HepG2 (cell line): ENCODE results near the gene LAMC3. TPM values are rescaled to one million over a fixed set of nuclear protein-coding genes. Genes with fewer than 3 reads are reported as not detected.

ENCODE experiments used
- ATAC-seq: fragments of 200-7000 bp; cut with Tn5 transposase; 3 replicates; pipeline ENCODE4 v1.9.1; 2020; ENCODE audit warnings: mild to moderate bottlenecking, moderate library complexity
- BruUV-seq: library from RNA; stranded (reverse); fragments of 400-500 nt; replicated peaks from 2 replicates; lab custom pipeline; 2021; lab: Mats Ljungman, UMichigan
- CTCF ChIA-PET: fragments of 300-600 bp; formaldehyde crosslinking; extraction: SDS; loops from one replicate; lab custom pipeline; 2021; ENCODE audit warnings: low total read pairs, inconsistent platforms, low intra/inter-chr PET ratio; lab: Yijun Ruan, JAX
- POLR2A ChIA-PET: fragments of 350-600 bp; sonication (Branson Sonifier 250); formaldehyde crosslinking; loops from one replicate; lab custom pipeline; 2020; ENCODE audit warnings: antibody characterized with exemption, inconsistent platforms; lab: Yijun Ruan, JAX
- DNase-seq: peaks from one replicate; pipeline ENCODE4 v3.0.0-alpha.2; 2015; ENCODE audit warnings: low spot score
- FAIRE-seq: peaks from 3 replicates; lab custom pipeline; 2011; peaks lifted over from hg19 to GRCh38; lab: Jason Lieb, UNC
- H2AFZ ChIP-seq: one replicate; pipeline ENCODE4 v1.6.1; 2011; ENCODE audit warnings: low read length, inconsistent platforms
- H3K27ac ChIP-seq: fragments of 300-600 bp; 3 replicates; pipeline ENCODE4 v1.8.0; 2011; ENCODE audit warnings: mixed run types, mild to moderate bottlenecking, mixed read lengths, low read length, inconsistent platforms; ENCODE audit not compliant: insufficient read depth; ENCODE audit errors: extremely low read length
- H3K27me3 ChIP-seq, 2 experiments: fragments of 200-600 bp in 1 of 2; 2 replicates in 1 of 2; 3 replicates in 1 of 2; pipeline versions ENCODE4 v1.6.0 to v1.8.0; 2011; ENCODE audit warnings: low read length in 2 of 2, mild to moderate bottlenecking in 2 of 2, moderate library complexity in 2 of 2, inconsistent platforms in 1 of 2; ENCODE audit not compliant: insufficient read depth in 2 of 2, control insufficient read depth in 1 of 2
- H3K36me3 ChIP-seq, 2 experiments: fragments of 200-600 bp in 1 of 2; replicated peaks in 1 of 2; 2 replicates in 1 of 2; 3 replicates in 1 of 2; pipeline versions ENCODE4 v1.5.1 to v1.8.0; 2011; ENCODE audit warnings: low read length in 2 of 2, inconsistent platforms in 1 of 2; ENCODE audit not compliant: insufficient read depth in 2 of 2, control insufficient read depth in 1 of 2
- H3K4me1 ChIP-seq: 2 replicates; pipeline ENCODE4 v1.5.1; 2012; ENCODE audit warnings: low read length, inconsistent platforms; ENCODE audit not compliant: insufficient read depth
- H3K4me2 ChIP-seq: 2 replicates; pipeline ENCODE4 v1.6.0; 2011; ENCODE audit warnings: low read depth, low read length, inconsistent platforms
- H3K4me3 ChIP-seq, 3 experiments: fragments of 200-600 bp in 1 of 3; sonication (generic), shearing (Covaris generic) in 1 of 3; replicated peaks in 1 of 3; 2 replicates each; pipeline ENCODE4 v1.5.1; 2011 to 2016; ENCODE audit warnings: low read length in 3 of 3, inconsistent platforms in 2 of 3, low read depth in 2 of 3, mild to moderate bottlenecking in 2 of 3, control low read depth in 1 of 3, mixed read lengths in 1 of 3; ENCODE audit not compliant: insufficient read depth in 1 of 3
- H3K79me2 ChIP-seq: one replicate; pipeline ENCODE4 v1.6.1; 2011; ENCODE audit warnings: low read length, inconsistent platforms; ENCODE audit not compliant: insufficient read depth
- H3K9ac ChIP-seq: 2 replicates; pipeline ENCODE4 v1.6.0; 2011; ENCODE audit warnings: mild to moderate bottlenecking, low read depth, low read length, inconsistent platforms; ENCODE audit not compliant: insufficient read depth
- H3K9me3 ChIP-seq: 2 replicates; pipeline ENCODE4 v1.5.1; 2012; ENCODE audit warnings: mild to moderate bottlenecking, low read length
- H4K20me1 ChIP-seq: 2 replicates; pipeline ENCODE4 v1.6.0; 2011; ENCODE audit warnings: inconsistent platforms, mild to moderate bottlenecking, low read length, moderate library complexity; ENCODE audit not compliant: insufficient read depth
- AGO1 ChIP-seq: fragments of 200-400 bp; formaldehyde crosslinking; IDR thresholded peaks from 2 replicates; pipeline ENCODE4 v1.6.1; 2017; ENCODE audit warnings: mild to moderate bottlenecking, low read depth, low read length, moderate library complexity; ENCODE audit not compliant: poor library complexity, severe bottlenecking
- ATAD3A ChIP-seq: sonication (generic); formaldehyde crosslinking; IDR thresholded peaks from 2 replicates; pipeline ENCODE4 v1.4.0; 2020; ENCODE audit warnings: missing genetic modification reagents
- BRF2 ChIP-seq: sonication (generic); formaldehyde crosslinking; IDR thresholded peaks from 2 replicates; pipeline ENCODE4 v1.8.1; 2022; ENCODE audit warnings: mild to moderate bottlenecking, missing genetic modification reagents
- KDM1A ChIP-seq: IDR thresholded peaks from 2 replicates; pipeline ENCODE4 v1.6.1; 2016; ENCODE audit warnings: missing compliant biosample characterization
- NFE2L2 ChIP-seq: fragments of 150-350 bp; IDR thresholded peaks from 2 replicates; pipeline ENCODE4 v1.6.1; 2014; ENCODE audit warnings: low read length
- RBFOX2 ChIP-seq: fragments of 200-400 bp; formaldehyde crosslinking; IDR thresholded peaks from 2 replicates; pipeline ENCODE4 v1.6.1; 2017; ENCODE audit warnings: low read depth, mild to moderate bottlenecking, low read length
- SRY ChIP-seq: sonication (generic); formaldehyde crosslinking; IDR thresholded peaks from 2 replicates; pipeline ENCODE4 v1.8.0; 2022; ENCODE audit warnings: mild to moderate bottlenecking, missing genetic modification reagents
- ZNF138 ChIP-seq: sonication (generic); formaldehyde crosslinking; IDR thresholded peaks from 2 replicates; pipeline ENCODE4 v1.5.0; 2020; ENCODE audit warnings: mild to moderate bottlenecking, low read depth, missing genetic modification reagents
- ZNF329 ChIP-seq: sonication (generic); formaldehyde crosslinking; IDR thresholded peaks from 2 replicates; pipeline ENCODE4 v1.9.0; 2021; ENCODE audit warnings: low read depth, mild to moderate bottlenecking, missing genetic modification reagents
- WGBS: methylation state at CpG from one replicate; pipeline ENCODE4 v1.1.6; 2017; ENCODE audit warnings: low lambda C conversion rate; 5-methylcytosine and 5-hydroxymethylcytosine counted together
- in situ Hi-C: cut with HindIII; loops from 2 replicates; pipeline ENCODE4 v1.10.0; 2017; ENCODE audit warnings: low pct_unique_long_range_greater_than_20kb; ENCODE audit not compliant: extremely low pct_ligation_motif_present
- intact Hi-C: fragments of 100-400 bp; cut with micrococcal nuclease; formaldehyde crosslinking; loops from one replicate; pipeline ENCODE4 v1.10.0; 2022; ENCODE audit not compliant: unreplicated experiment
- polyA plus RNA-seq, 8 experiments: library from polyadenylated mRNA; depleted of rRNA in 3 of 8; stranded (reverse) in 7 of 8; unstranded in 1 of 8; fragments of >200 nt; fragmentation: Illumina TruSeq in 4 of 8; extraction: Trizol in 4 of 8; gene quantifications; 2 replicates each; pipeline versions ENCODE4 v1.2.1 to v1.2.3, GENCODE V29; 2011 to 2016; ENCODE audit warnings: low read depth in 4 of 8, missing spikeins in 1 of 8, mixed read lengths in 1 of 8; ENCODE audit not compliant: insufficient read depth in 1 of 8
- total RNA-seq, 5 experiments: library from RNA; depleted of rRNA; stranded (reverse); fragments of >200 nt; fragmentation: Illumina TruSeq; extraction: Trizol; gene quantifications; 2 replicates each; pipeline ENCODE4 v1.2.3, GENCODE V29; 2016; ENCODE audit warnings: low read depth in 1 of 5

Gene LAMC3
- total and polyA plus RNA-seq, 2 of the 13 experiments (the other 11 are each of a cell fraction or from before 2014, with no cell fraction given), result 0.07 to 0.57 TPM

- Histone ChIP-seq H3K79me2 (no peaks in the 10 kb centered on the region), H3K27me3 (peaks cover 2 to 69% of the 10 kb centered on the region in 2 experiments; a peak in 4 of 5 replicates), H3K4me3 (no peak overlapping the region), H3K27ac (no peak overlapping the region), H2AFZ (no peak overlapping the region), H3K9ac (no peak overlapping the region), H3K36me3 (no peaks in the 10 kb centered on the region), H3K4me2 (no peak overlapping the region), H3K4me1 (no peaks in the 10 kb centered on the region), H4K20me1 (no peaks in the 10 kb centered on the region), H3K9me3 (peaks cover 4% of the 10 kb centered on the region)
- DNase-seq, result no peak
- ChIA-PET POLR2A (no interaction called here), CTCF (no interaction called here)
- no peak for FAIRE-seq
- in situ Hi-C loops (no loop called here), intact Hi-C loops (no loop called here)
- WGBS, result 9% methylated on average over 5 of the region's 14 CpGs
- no TSS peak for BruUV-seq
- TF ChIP-seq ATAD3A (CRISPR knock-in tag) (no peak), BRF2 (CRISPR knock-in tag) (no peak), SRY (CRISPR knock-in tag) (no peak), RBFOX2 (no peak), ZNF329 (CRISPR knock-in tag) (no peak), AGO1 (no peak), ZNF138 (no peak), NFE2L2 (no peak), KDM1A (CRISPR knock-in tag) (no peak)
- no peak for ATAC-seq
These were observed 48.2 kb upstream of the LAMC3 start for GRCh38 chr9:130960522-130961378.
